Measurements from ENCODE around the gene CDH9.

GRCh38 chr5:27038476-27038875, at the start of gene CDH9:
- no peak for TF ChIP-seq CTCF (IDR thresholded peaks at IDR 0.05)
- no peak for TF ChIP-seq POLR2A (IDR thresholded peaks at IDR 0.05)

All from tibial nerve (tissue), 3 donors.